ENCODE results near the gene FOXA2.

The FOXA2 gene

DNA sequence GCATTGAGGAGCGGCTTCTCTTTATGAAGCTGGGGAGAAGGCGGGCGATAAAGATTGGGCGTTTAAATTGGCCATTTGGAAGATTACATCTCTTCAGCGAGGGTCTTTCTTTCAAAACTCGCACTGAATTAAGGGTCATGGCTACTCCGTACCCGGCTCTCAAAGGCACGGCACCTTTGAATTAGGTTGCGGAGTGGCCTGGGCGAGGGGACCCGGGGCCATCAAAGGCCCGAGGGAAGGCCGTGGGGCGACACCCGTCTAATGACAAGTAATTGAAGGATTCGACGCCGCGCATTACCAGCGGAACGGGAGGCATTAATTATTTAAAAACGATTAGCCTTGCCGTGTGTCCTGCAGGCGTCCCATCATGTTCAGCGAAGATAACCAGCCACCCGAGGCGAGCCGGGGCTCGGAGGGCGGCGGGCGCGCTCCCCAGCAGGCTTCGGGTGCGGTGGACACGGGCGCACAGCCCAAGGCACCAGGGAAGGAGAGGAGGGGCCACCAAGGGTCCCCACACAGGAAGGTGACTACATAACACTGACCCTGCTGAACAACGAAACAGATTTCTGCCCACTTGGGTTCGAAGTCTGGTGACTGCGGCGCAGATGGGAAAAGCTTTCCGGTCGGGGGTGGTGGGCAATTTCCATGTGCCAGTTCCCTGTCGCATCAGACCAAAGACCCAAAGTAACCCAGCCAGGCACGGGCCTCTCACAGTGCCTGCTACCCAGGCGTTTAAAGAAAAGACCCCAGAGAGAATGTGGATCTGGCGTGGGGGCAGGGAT is 7.4 kb downstream of the FOXA2 start:
- in situ Hi-C loops (cut with HindIII; ENCODE audit: low sequenced_read_pairs): no loop called here
- no peak overlapping the region for H3K4me3 ChIP-seq (ENCODE audit: low read depth, low read length)
- TF ChIP-seq, protein P1, sequence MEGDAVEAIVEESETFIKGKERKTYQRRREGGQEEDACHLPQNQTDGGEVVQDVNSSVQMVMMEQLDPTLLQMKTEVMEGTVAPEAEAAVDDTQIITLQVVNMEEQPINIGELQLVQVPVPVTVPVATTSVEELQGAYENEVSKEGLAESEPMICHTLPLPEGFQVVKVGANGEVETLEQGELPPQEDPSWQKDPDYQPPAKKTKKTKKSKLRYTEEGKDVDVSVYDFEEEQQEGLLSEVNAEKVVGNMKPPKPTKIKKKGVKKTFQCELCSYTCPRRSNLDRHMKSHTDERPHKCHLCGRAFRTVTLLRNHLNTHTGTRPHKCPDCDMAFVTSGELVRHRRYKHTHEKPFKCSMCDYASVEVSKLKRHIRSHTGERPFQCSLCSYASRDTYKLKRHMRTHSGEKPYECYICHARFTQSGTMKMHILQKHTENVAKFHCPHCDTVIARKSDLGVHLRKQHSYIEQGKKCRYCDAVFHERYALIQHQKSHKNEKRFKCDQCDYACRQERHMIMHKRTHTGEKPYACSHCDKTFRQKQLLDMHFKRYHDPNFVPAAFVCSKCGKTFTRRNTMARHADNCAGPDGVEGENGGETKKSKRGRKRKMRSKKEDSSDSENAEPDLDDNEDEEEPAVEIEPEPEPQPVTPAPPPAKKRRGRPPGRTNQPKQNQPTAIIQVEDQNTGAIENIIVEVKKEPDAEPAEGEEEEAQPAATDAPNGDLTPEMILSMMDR (IDR thresholded peaks at IDR 0.05; ENCODE audit: low read depth, low read length, missing control alignments): no peak
- no peak for DNase-seq (ENCODE audit: low read depth)

- DNase-seq (ENCODE audit: low read depth): no peak
- in situ Hi-C loops (cut with HindIII; ENCODE audit: low sequenced_read_pairs): no loop called here
- TF ChIP-seq, protein P1 (IDR thresholded peaks at IDR 0.05; ENCODE audit: low read depth, low read length, missing control alignments): no peak
- H3K4me3 ChIP-seq (ENCODE audit: low read depth, low read length): no peak overlapping the region
Measured at GRCh38 chr20:22576273-22576672, 8.1 kb downstream of the FOXA2 start.

DNA sequence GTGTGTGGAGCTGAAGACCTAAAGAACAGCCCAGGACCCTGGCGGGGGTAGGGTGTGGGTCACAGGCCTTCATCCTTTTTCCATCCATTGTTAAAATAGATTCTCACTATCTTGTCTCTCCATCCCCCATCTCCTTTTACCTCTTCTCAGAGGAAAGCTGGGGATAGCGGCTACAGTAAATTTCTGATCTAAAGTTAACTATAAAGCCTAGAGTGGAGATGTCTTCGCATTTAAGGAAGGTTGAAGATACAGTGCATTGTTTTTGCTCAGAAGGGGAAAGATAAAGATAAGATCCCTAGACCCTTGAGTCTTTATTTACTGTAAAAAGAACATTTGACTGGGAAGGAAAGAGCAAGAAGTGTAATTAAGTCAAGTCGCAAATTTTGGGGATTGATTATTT is 8.6 kb downstream of the FOXA2 start:
- TF ChIP-seq, protein P1 (IDR thresholded peaks at IDR 0.05; ENCODE audit: low read depth, low read length, missing control alignments): no peak
- in situ Hi-C loops (cut with HindIII; ENCODE audit: low sequenced_read_pairs): no loop called here
- no peak overlapping the region for H3K4me3 ChIP-seq (ENCODE audit: low read depth, low read length)
- no peak for DNase-seq (ENCODE audit: low read depth)

DNA sequence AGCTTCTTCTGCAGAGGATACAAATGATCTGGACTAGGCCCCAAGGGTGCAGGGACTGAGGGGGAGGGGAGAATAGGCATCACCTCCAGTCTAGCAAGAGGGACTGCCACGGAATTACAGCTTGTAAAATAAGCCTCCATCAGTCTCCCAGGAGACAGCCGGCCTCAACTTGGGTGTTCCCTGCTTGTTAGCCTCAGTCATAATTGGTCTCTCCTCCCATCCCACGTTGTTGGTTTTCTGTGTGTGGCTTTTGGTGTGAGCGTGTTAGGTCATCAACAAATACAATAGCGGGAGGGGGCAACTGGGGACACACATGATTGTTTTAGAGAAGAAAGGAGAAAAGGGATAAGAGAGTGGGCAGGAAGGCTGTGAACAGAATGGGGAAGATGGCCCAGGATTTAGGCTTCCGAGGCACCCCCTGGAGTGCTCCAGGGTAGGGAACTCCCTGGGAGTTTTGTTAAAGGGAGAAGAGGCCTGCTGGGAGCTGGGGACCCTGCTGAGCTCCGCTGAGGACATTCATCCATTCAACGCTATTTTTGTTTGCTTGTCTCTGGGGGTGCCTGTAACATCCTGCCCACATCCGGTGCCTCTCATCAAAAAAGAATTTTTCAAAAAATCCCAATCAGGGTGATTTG is 9.2 kb downstream of the FOXA2 start:
- no peak overlapping the region for H3K4me3 ChIP-seq (ENCODE audit: low read depth, low read length)
- TF ChIP-seq, protein P1 (IDR thresholded peaks at IDR 0.05; ENCODE audit: low read depth, low read length, missing control alignments): no peak
- in situ Hi-C loops (cut with HindIII; ENCODE audit: low sequenced_read_pairs): no loop called here
- no peak for DNase-seq (ENCODE audit: low read depth)

- TF ChIP-seq, protein P1 (IDR thresholded peaks at IDR 0.05; ENCODE audit: low read depth, low read length, missing control alignments): no peak
- no peak for DNase-seq (ENCODE audit: low read depth)
- no peak overlapping the region for H3K4me3 ChIP-seq (ENCODE audit: low read depth, low read length)
- in situ Hi-C loops (cut with HindIII; ENCODE audit: low sequenced_read_pairs): no loop called here
Measured at GRCh38 chr20:22574545-22575086, 9.8 kb downstream of the FOXA2 start.

GRCh38 chr20:22572491-22572890 is 11.9 kb downstream of the FOXA2 start:
- in situ Hi-C loops (cut with HindIII; ENCODE audit: low sequenced_read_pairs): no loop called here
- no peak for DNase-seq (ENCODE audit: low read depth)
- TF ChIP-seq, protein P1 (IDR thresholded peaks at IDR 0.05; ENCODE audit: low read depth, low read length, missing control alignments): no peak
- H3K4me3 ChIP-seq (ENCODE audit: low read depth, low read length): no peak overlapping the region

Measured in astrocyte of the cerebellum (primary cell).